ENCODE measurements around the gene TEX22. TPM values are rescaled to one million over a fixed set of nuclear protein-coding genes. Genes with fewer than 3 reads are reported as not detected.

Gene TEX22
- total RNA-seq, 1 donor from 2014 or later = 3.8 TPM

- intact Hi-C loops (cut with DNase I) = no loop called here
- DNase-seq = no peak
- ATAC-seq = peak in 1 of 2 donors; percentile 13
Measured at GRCh38 chr14:105376521-105377440, 21.6 kb upstream of the TEX22 start.

DNA sequence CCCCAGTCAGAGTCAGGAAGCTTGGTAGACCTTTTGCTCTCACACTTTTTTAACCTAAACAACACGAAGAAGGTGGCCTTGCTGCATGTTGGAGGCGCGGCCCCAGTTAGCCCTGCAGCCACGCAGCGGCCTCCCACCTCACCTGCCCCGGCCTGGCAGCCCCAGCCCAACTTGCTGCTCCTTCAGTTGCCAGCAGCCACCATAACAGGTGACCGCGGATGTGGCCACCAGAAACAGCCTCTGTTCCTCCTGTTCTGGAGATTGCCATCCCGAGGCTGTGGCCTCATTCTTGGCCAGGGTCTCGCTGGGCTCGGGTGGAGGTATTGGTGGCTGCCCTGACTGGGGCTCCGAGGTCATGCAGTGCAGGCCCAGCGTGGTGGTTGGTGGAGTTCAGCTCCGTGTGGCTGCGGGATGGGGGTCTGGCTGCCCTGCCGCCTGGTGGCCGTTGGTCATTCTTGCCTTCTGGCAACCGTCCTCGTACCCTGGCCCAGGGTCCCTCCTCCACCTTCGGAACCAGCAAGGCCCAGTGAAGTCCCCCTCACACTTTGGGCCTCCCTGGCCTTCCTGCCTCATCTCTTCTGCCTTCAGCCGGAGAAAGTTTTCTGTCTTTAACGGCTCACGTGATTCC is 20.7 kb upstream of the TEX22 start:
- Histone ChIP-seq H3K4me3 (no peak overlapping the region), H3K36me3 (peaks cover 25% of the 10 kb centered on the region), H3K27ac (no peak overlapping the region), H3K27me3 (ENCODE audit: low read depth) (no peaks in the 10 kb centered on the region), H3K4me1 (no peaks in the 10 kb centered on the region), H3K9me3 (no peaks in the 10 kb centered on the region)
- DNase-seq = no peak
- ATAC-seq = no peak
- intact Hi-C loops (cut with DNase I) = no loop called here
- TF ChIP-seq, protein P1, sequence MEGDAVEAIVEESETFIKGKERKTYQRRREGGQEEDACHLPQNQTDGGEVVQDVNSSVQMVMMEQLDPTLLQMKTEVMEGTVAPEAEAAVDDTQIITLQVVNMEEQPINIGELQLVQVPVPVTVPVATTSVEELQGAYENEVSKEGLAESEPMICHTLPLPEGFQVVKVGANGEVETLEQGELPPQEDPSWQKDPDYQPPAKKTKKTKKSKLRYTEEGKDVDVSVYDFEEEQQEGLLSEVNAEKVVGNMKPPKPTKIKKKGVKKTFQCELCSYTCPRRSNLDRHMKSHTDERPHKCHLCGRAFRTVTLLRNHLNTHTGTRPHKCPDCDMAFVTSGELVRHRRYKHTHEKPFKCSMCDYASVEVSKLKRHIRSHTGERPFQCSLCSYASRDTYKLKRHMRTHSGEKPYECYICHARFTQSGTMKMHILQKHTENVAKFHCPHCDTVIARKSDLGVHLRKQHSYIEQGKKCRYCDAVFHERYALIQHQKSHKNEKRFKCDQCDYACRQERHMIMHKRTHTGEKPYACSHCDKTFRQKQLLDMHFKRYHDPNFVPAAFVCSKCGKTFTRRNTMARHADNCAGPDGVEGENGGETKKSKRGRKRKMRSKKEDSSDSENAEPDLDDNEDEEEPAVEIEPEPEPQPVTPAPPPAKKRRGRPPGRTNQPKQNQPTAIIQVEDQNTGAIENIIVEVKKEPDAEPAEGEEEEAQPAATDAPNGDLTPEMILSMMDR (IDR thresholded peaks at IDR 0.05) = no peak

More at GRCh38 chr14:105376521-105377440, 21.6 kb upstream of the TEX22 start:
- H3K4me3 ChIP-seq = no peak overlapping the region
- no peaks in the 10 kb centered on the region for H3K9me3 ChIP-seq
- no peak overlapping the region for H3K27ac ChIP-seq
- H3K27me3 ChIP-seq (ENCODE audit: low read depth) = no peaks in the 10 kb centered on the region
- TF ChIP-seq, protein P1 (IDR thresholded peaks at IDR 0.05) = no peak
- H3K4me1 ChIP-seq = no peaks in the 10 kb centered on the region
- H3K36me3 ChIP-seq = peaks cover 16% of the 10 kb centered on the region

DNA sequence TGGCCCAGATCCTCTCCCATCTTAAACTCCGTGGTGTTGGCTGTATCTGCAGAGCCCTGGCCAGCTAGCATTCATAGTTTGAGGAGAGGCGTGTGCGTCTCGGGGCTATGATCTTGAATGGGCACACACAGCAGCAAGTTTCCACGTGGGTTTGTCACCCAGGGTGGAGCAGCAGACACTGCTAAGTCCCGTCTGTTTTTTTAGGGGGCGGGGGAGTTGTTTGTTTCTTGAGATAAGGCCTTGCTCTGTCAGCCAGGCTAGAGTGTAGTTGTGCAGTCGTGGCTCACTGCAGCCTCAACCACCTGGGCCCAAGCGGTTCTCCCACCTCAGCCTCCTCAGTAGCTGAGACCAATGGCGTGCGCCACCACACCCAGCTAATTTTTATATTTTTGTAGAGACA is 20.1 kb upstream of the TEX22 start:
- Histone ChIP-seq H3K4me3 (no peak overlapping the region), H3K27ac (no peak overlapping the region), H3K9me3 (no peaks in the 10 kb centered on the region), H3K27me3 (ENCODE audit: low read depth) (no peaks in the 10 kb centered on the region), H3K36me3 (peaks cover 30% of the 10 kb centered on the region), H3K4me1 (no peaks in the 10 kb centered on the region)
- no peak for DNase-seq
- intact Hi-C loops (cut with DNase I) = no loop called here
- ATAC-seq = no peak
- TF ChIP-seq, protein P1 (IDR thresholded peaks at IDR 0.05) = no peak

GRCh38 chr14:105378873-105379685 is 19.3 kb upstream of the TEX22 start:
- Histone ChIP-seq H3K9me3 (no peaks in the 10 kb centered on the region), H3K27ac (no peak overlapping the region), H3K4me3 (no peak overlapping the region), H3K27me3 (ENCODE audit: low read depth) (no peaks in the 10 kb centered on the region), H3K4me1 (no peaks in the 10 kb centered on the region), H3K36me3 (peaks cover 39% of the 10 kb centered on the region)
- ATAC-seq = no peak
- no peak for DNase-seq
- TF ChIP-seq, protein P1 (IDR thresholded peaks at IDR 0.05) = no peak
- intact Hi-C loops (cut with DNase I) = no loop called here

DNA sequence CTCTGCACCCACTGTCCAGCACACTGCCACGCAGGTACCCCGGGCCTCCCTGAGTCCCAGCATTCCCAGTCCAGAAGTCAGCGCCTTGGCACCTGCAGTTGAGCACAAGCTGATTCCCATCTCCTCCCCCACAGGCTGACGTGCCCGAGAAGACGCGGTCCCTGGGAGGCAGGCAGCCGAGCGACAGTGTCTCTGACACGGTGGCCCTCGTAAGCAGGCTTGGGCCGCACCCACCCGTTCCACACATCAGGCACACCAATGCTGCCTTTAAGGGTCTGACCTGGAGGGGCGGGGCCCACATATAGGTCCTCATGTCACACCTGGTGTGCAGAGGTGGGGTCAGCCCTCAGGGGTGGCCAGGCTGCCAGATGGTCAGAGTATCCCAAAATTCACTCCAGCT is 18.4 kb upstream of the TEX22 start:
- intact Hi-C loops (cut with DNase I) = no loop called here
- DNase-seq (no peak), ATAC-seq (no peak)
- Histone ChIP-seq H3K27ac (no peak overlapping the region), H3K4me3 (no peak overlapping the region), H3K9me3 (no peaks in the 10 kb centered on the region), H3K4me1 (no peaks in the 10 kb centered on the region), H3K36me3 (peaks cover 48% of the 10 kb centered on the region), H3K27me3 (ENCODE audit: low read depth) (no peaks in the 10 kb centered on the region)
- TF ChIP-seq, protein P1 (IDR thresholded peaks at IDR 0.05) = no peak

All from lower lobe of right lung (tissue), 2 donors.